SK-N-SH (cell line): ENCODE measurements around the gene TXN. TPM values are rescaled to one million over a fixed set of nuclear protein-coding genes. Genes with fewer than 3 reads are reported as not detected.
A peak's percentile ranks its signal among the peaks of the same experiment; 100 is the strongest.

Source experiments
- CTCF ChIA-PET: fragments of 300-600, 350-600 bp; formaldehyde crosslinking; extraction: SDS; loops from one replicate; lab custom pipeline; 2021; lab: Yijun Ruan, JAX
- POLR2A ChIA-PET: fragments of 350-600 bp; sonication (Branson Sonifier 250); formaldehyde crosslinking; extraction: SDS; loops from one replicate; lab custom pipeline; 2020; ENCODE audit warnings: antibody characterized with exemption, inconsistent platforms; lab: Yijun Ruan, JAX
- DNase-seq: peaks from one replicate; pipeline ENCODE4 v3.0.0; 2012
- H2AFZ ChIP-seq: fragments of 200-600 bp; sonication (generic); 2 replicates; pipeline ENCODE4 v1.8.1; 2016; ENCODE audit warnings: antibody characterized with exemption, mild to moderate bottlenecking, low read depth
- H3F3A ChIP-seq: fragments of 200-600 bp; sonication (generic); replicated peaks from 2 replicates; pipeline ENCODE3; 2016; ENCODE audit warnings: antibody characterized with exemption, mild to moderate bottlenecking; ENCODE audit not compliant: insufficient read depth
- H3K27ac ChIP-seq, 2 experiments: fragments of 200-500 bp in 1 of 2; fragments of 200-600 bp in 1 of 2; sonication (Bioruptor generic) in 1 of 2; sonication (generic), shearing (Covaris generic) in 1 of 2; 2 replicates each; pipeline versions ENCODE4 v1.5.1 to v1.6.1; 2014 to 2016; ENCODE audit warnings: low read depth in 2 of 2, inconsistent platforms in 1 of 2, low read length in 1 of 2, mild to moderate bottlenecking in 1 of 2, mixed read lengths in 1 of 2
- H3K27me3 ChIP-seq: fragments of 200-600 bp; sonication (generic), shearing (Covaris generic); 2 replicates; pipeline ENCODE4 v1.6.1; 2016; ENCODE audit warnings: mixed run types; ENCODE audit not compliant: insufficient read depth
- H3K36me3 ChIP-seq, 2 experiments: fragments of 200-500 bp in 1 of 2; fragments of 200-600 bp in 1 of 2; sonication (Bioruptor generic) in 1 of 2; sonication (generic) in 1 of 2; replicated peaks in 1 of 2; 2 replicates each; pipeline versions ENCODE3 to v1.5.1; 2014 to 2016; ENCODE audit warnings: low read length in 1 of 2, mild to moderate bottlenecking in 1 of 2; ENCODE audit not compliant: insufficient read depth in 2 of 2, control insufficient read depth in 1 of 2
- H3K4me1 ChIP-seq, 2 experiments: fragments of 200-500 bp in 1 of 2; fragments of 200-600 bp in 1 of 2; sonication (Bioruptor generic) in 1 of 2; sonication (generic), shearing (Covaris generic) in 1 of 2; 2 replicates each; pipeline versions ENCODE4 v1.5.1 to v1.6.1; 2014 to 2016; ENCODE audit warnings: low read depth in 1 of 2, low read length in 1 of 2, mixed run types in 1 of 2; ENCODE audit not compliant: insufficient read depth in 2 of 2, control insufficient read depth in 1 of 2
- H3K4me2 ChIP-seq: fragments of 200-600 bp; sonication (generic), shearing (Covaris generic); 2 replicates; pipeline ENCODE4 v1.6.1; 2017; ENCODE audit warnings: mixed run types
- H3K4me3 ChIP-seq, 2 experiments: fragments of 200-500 bp in 1 of 2; fragments of 200-600 bp in 1 of 2; sonication (Bioruptor generic) in 1 of 2; sonication (generic), shearing (Covaris generic) in 1 of 2; 2 replicates each; pipeline versions ENCODE4 v1.5.1 to v1.8.1; 2014 to 2016; ENCODE audit warnings: low read depth in 2 of 2, inconsistent platforms in 1 of 2, low read length in 1 of 2, mild to moderate bottlenecking in 1 of 2, mixed read lengths in 1 of 2, moderate library complexity in 1 of 2
- H3K79me2 ChIP-seq: fragments of 200-600 bp; sonication (generic); 2 replicates; pipeline ENCODE4 v1.8.1; 2017; ENCODE audit warnings: mild to moderate bottlenecking; ENCODE audit not compliant: insufficient read depth
- H3K9ac ChIP-seq: fragments of 200-600 bp; sonication (generic); 2 replicates; pipeline ENCODE4 v1.6.1; 2017; ENCODE audit warnings: mixed run types
- H3K9me2 ChIP-seq: fragments of 200-600 bp; sonication (generic); 2 replicates; pipeline ENCODE4 v1.6.1; 2017; ENCODE audit warnings: mixed run types
- H3K9me3 ChIP-seq: fragments of 200-600 bp; sonication (generic); 2 replicates; pipeline ENCODE4 v1.6.1; 2017; ENCODE audit warnings: mixed run types, mild to moderate bottlenecking, moderate library complexity
- H4K20me1 ChIP-seq: fragments of 200-600 bp; sonication (generic); 2 replicates; pipeline ENCODE4 v1.6.1; 2017; ENCODE audit warnings: mild to moderate bottlenecking, mixed run types; ENCODE audit not compliant: insufficient read depth
- CHD2 ChIP-seq: fragments of 150-350 bp; IDR thresholded peaks from 2 replicates; pipeline ENCODE4 v1.6.1; 2018; ENCODE audit warnings: low read length; ENCODE audit not compliant: partially characterized antibody
- CTCF ChIP-seq: fragments of 200-600 bp; sonication (generic); IDR thresholded peaks from 2 replicates; pipeline ENCODE4 v1.6.1; 2017; ENCODE audit warnings: antibody characterized with exemption, mild to moderate bottlenecking, moderate library complexity
- ELF1 ChIP-seq: IDR thresholded peaks from 2 replicates; pipeline ENCODE4 v1.4.0; 2012
- FOXJ3 ChIP-seq: sonication (generic); formaldehyde crosslinking; IDR thresholded peaks from 2 replicates; pipeline ENCODE4 v1.5.1; 2020; ENCODE audit warnings: mild to moderate bottlenecking, missing genetic modification reagents
- FOXM1 ChIP-seq: IDR thresholded peaks from 2 replicates; pipeline ENCODE4 v1.4.0; 2012; ENCODE audit warnings: low read depth, mild to moderate bottlenecking
- JUND ChIP-seq: IDR thresholded peaks from 2 replicates; pipeline ENCODE4 v1.4.0; 2012
- MXI1 ChIP-seq: IDR thresholded peaks from 2 replicates; pipeline ENCODE4 v1.6.1; 2012; ENCODE audit warnings: mild to moderate bottlenecking, low read depth, low read length, improper control_type of control experiment
- NFIC ChIP-seq: IDR thresholded peaks from 2 replicates; pipeline ENCODE4 v1.4.0; 2012; ENCODE audit warnings: borderline replicate concordance
- NRF1 ChIP-seq: IDR thresholded peaks from 2 replicates; pipeline ENCODE4 v1.6.1; 2012; ENCODE audit warnings: low read depth, mild to moderate bottlenecking, low read length
- PBX3 ChIP-seq: IDR thresholded peaks from 2 replicates; pipeline ENCODE4; 2012
- POLR2AphosphoS5 ChIP-seq: IDR thresholded peaks from 2 replicates; pipeline ENCODE4 v1.6.1; 2012; ENCODE audit warnings: low read depth, low read length
- RAD21 ChIP-seq: IDR thresholded peaks from 2 replicates; pipeline ENCODE4 v1.6.1; 2012; ENCODE audit warnings: mild to moderate bottlenecking, low read length
- REST ChIP-seq: IDR thresholded peaks from 2 replicates; pipeline ENCODE4 v1.6.1; 2012; ENCODE audit warnings: mild to moderate bottlenecking, low read depth, low read length, moderate library complexity
- RFX5 ChIP-seq: IDR thresholded peaks from 2 replicates; pipeline ENCODE4 v1.6.1; 2012; ENCODE audit warnings: mild to moderate bottlenecking, improper control_type of control experiment, low read length
- RXRA ChIP-seq: IDR thresholded peaks from 2 replicates; pipeline ENCODE4 v1.4.0; 2012; ENCODE audit warnings: low read depth, mild to moderate bottlenecking, borderline replicate concordance
- SIN3A ChIP-seq: IDR thresholded peaks from 2 replicates; pipeline ENCODE4 v1.6.1; 2012; ENCODE audit warnings: low read depth, mild to moderate bottlenecking, low read length, moderate library complexity, borderline replicate concordance
- SMC3 ChIP-seq: IDR thresholded peaks from 2 replicates; pipeline ENCODE4 v1.6.1; 2012; ENCODE audit warnings: low read depth, low read length, improper control_type of control experiment
- TAF1 ChIP-seq: IDR thresholded peaks from 2 replicates; pipeline ENCODE4 v1.6.1; 2012; ENCODE audit warnings: low read depth, mild to moderate bottlenecking, low read length, moderate library complexity, borderline replicate concordance
- TCF12 ChIP-seq: IDR thresholded peaks from 2 replicates; pipeline ENCODE4 v1.4.0; 2012
- TEAD4 ChIP-seq: IDR thresholded peaks from 2 replicates; pipeline ENCODE4 v1.4.0; 2012; ENCODE audit warnings: mild to moderate bottlenecking, borderline replicate concordance; ENCODE audit not compliant: insufficient read depth
- YY1 ChIP-seq: IDR thresholded peaks from 2 replicates; pipeline ENCODE4 v1.4.0; 2012; ENCODE audit warnings: low read depth, mild to moderate bottlenecking
- WGBS: methylation state at CpG from one replicate; pipeline ENCODE4 v1.1.6; 2017; ENCODE audit warnings: low lambda C conversion rate; 5-methylcytosine and 5-hydroxymethylcytosine counted together
- polyA plus RNA-seq, 3 experiments: library from polyadenylated mRNA; depleted of rRNA; stranded (reverse); fragments of >200 nt; gene quantifications; 2 replicates each; pipeline ENCODE4 v1.2.3, GENCODE V29; 2012
- TF ChIP-seq, protein P1 (sequence below): IDR thresholded peaks from 2 replicates; pipeline ENCODE4 v1.4.0; 2012; ENCODE audit warnings: low read depth, borderline replicate concordance
- TF ChIP-seq, protein P2 (sequence below): fragments of 150-350 bp; IDR thresholded peaks from 2 replicates; pipeline ENCODE4 v1.6.1; 2017; ENCODE audit warnings: antibody characterized with exemption, low read length, low read depth, borderline replicate concordance
- TF ChIP-seq, protein P3 (sequence below): IDR thresholded peaks from 2 replicates; pipeline ENCODE4 v1.4.0; 2012; ENCODE audit warnings: low read depth

The TXN gene
- 281 and 362 TPM in 2 replicates for polyA plus RNA-seq (2012; rRNA removed)
- 419 and 521 TPM in 2 replicates for polyA plus RNA-seq (2012; cell fraction: cytosol; rRNA removed)
- polyA plus RNA-seq (2012; cell fraction: nucleus; rRNA removed) = 63.0 and 92.7 TPM in 2 replicates

DNA sequence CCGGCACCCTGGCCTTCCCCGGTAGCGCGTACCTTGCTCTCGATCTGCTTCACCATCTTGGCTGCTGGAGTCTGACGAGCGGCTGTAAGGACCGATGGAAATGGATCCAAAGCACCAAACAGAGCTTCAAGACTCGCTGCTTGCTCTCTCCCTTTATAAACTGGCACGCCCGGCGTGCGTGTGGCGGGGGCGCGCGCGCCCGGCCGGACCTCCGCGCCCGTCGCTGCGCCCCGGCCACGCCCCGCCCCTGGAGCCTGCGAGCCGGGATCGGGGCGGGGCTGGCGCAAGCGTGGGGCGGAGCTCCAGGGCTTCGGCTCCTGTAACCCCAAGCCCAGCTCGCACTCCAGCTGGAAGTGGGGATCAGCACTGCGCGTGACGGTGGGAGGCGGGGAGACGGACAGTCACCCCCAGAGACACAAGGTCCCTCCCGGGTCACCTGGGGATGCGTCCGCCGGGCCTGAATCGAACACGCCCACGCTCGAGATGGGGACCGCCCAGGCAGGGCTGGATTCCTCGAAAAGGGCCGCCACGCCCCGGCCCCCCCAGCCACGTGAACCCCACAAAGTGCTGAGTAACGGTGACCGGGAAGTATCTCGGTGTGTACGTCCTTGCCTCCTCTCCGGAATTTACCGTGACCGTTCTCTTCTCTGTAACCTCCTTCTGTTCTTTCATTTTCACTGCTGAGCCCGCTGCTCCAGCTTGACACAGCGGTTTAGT is at the start of gene TXN:
TSS of gene TXN (minus strand) at position 128 of the 717 bp plus-strand sequence. CDS start at position 56, 72 bp downstream.
- POLR2A ChIA-PET = interaction anchor here (0.5 to 0.9 kb wide), 3 partner anchors 10 to 123 kb away, joined by 3 to 6 read pairs (median 3); no protein-coding TSS in a partner anchor
- H2AFZ ChIP-seq = peak within 1 kb of the TSS; percentile 86
- H3K4me1 ChIP-seq = peaks cover 17 to 27% of the 10 kb centered on the region in 2 experiments; a peak in 3 of 4 replicates
- H4K20me1 ChIP-seq = peaks cover 35% of the 10 kb centered on the region
- H3K4me2 ChIP-seq = peak within 1 kb of the TSS; percentile 89
- H3K9me3 ChIP-seq = no peaks in the 10 kb centered on the region
- no peaks in the 10 kb centered on the region for H3K9me2 ChIP-seq
- 2% methylated on average over 33 of the region's 65 CpGs for WGBS
- peak within 1 kb of the TSS; percentile 79 to 93 for H3K4me3 ChIP-seq
- DNase-seq = peak; percentile 93
- no peaks in the 10 kb centered on the region for H3F3A ChIP-seq
- H3K27me3 ChIP-seq = no peaks in the 10 kb centered on the region
- H3K27ac ChIP-seq = peak within 1 kb of the TSS; percentile 72 to 85
- peak within 1 kb of the TSS; percentile 82 for H3K9ac ChIP-seq
- CTCF ChIA-PET = interaction anchor here (1.2 to 1.7 kb wide), 2 partner anchors 39 to 186 kb away, joined by 3 to 4 read pairs; no protein-coding TSS in a partner anchor
- H3K79me2 ChIP-seq = peaks cover 47% of the 10 kb centered on the region
- H3K36me3 ChIP-seq = no peaks in the 10 kb centered on the region
- TF ChIP-seq, protein P1, sequence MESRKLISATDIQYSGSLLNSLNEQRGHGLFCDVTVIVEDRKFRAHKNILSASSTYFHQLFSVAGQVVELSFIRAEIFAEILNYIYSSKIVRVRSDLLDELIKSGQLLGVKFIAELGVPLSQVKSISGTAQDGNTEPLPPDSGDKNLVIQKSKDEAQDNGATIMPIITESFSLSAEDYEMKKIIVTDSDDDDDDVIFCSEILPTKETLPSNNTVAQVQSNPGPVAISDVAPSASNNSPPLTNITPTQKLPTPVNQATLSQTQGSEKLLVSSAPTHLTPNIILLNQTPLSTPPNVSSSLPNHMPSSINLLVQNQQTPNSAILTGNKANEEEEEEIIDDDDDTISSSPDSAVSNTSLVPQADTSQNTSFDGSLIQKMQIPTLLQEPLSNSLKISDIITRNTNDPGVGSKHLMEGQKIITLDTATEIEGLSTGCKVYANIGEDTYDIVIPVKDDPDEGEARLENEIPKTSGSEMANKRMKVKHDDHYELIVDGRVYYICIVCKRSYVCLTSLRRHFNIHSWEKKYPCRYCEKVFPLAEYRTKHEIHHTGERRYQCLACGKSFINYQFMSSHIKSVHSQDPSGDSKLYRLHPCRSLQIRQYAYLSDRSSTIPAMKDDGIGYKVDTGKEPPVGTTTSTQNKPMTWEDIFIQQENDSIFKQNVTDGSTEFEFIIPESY = no peak
- TF ChIP-seq MXI1 = peak; percentile 86
- TF ChIP-seq, protein P2, sequence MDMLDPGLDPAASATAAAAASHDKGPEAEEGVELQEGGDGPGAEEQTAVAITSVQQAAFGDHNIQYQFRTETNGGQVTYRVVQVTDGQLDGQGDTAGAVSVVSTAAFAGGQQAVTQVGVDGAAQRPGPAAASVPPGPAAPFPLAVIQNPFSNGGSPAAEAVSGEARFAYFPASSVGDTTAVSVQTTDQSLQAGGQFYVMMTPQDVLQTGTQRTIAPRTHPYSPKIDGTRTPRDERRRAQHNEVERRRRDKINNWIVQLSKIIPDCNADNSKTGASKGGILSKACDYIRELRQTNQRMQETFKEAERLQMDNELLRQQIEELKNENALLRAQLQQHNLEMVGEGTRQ = no peak
- TF ChIP-seq TEAD4 = no peak
- TF ChIP-seq, protein P3, sequence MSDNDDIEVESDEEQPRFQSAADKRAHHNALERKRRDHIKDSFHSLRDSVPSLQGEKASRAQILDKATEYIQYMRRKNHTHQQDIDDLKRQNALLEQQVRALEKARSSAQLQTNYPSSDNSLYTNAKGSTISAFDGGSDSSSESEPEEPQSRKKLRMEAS = peak; percentile 94
- peak; percentile 32; the same call in 1 of the 2 replicates for TF ChIP-seq ELF1
- TF ChIP-seq REST = no peak
- no peak for TF ChIP-seq SMC3
- no peak for TF ChIP-seq RAD21
- TF ChIP-seq CHD2 = peak; percentile 13
- TF ChIP-seq CTCF = no peak
- TF ChIP-seq TAF1 = peak; percentile 94
- no peak for TF ChIP-seq FOXJ3 (CRISPR knock-in tag)
- TF ChIP-seq NFIC = no peak
- TF ChIP-seq YY1 = no peak
- no peak for TF ChIP-seq TCF12
- TF ChIP-seq NRF1 = peak; percentile 67
- no peak for TF ChIP-seq RFX5
- TF ChIP-seq RXRA = no peak
- TF ChIP-seq PBX3 = 0 out of 2 replicates have a peak, but pooled peaks have one; percentile 5
- TF ChIP-seq SIN3A = 0 out of 2 replicates have a peak, but pooled peaks have one; percentile 32
- TF ChIP-seq FOXM1 = no peak
- TF ChIP-seq POLR2AphosphoS5 = peak; percentile 96
- TF ChIP-seq JUND = no peak
